ENCODE results near the gene EGFR.

EGFR gene

GRCh38 chr7:55043691-55044370 is 25.0 kb downstream of the EGFR start:
- DNase-seq = no peak

- DNase-seq = no peak
These were observed 25.5 kb downstream of the EGFR start for GRCh38 chr7:55044371-55044717.

DNA sequence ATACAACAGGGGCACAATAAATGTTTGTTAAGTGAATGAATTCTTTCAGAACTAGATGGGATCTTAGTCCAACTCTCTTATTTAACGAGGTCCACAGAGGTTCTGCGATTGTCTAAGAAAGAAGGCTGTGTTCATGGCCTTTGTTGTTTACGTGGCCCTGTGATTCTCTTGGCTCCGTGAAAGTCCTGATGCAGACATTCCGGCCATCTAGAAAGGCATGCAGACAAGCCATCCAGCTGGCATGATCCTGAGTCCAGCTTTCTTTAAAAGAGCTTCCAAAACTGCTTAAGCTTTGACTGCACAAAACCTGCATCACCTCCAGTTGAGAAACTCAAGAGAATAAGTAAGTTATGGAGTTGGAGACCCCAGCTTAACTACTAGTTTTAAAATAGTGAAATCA is 26.0 kb downstream of the EGFR start:
- DNase-seq = no peak

DNA sequence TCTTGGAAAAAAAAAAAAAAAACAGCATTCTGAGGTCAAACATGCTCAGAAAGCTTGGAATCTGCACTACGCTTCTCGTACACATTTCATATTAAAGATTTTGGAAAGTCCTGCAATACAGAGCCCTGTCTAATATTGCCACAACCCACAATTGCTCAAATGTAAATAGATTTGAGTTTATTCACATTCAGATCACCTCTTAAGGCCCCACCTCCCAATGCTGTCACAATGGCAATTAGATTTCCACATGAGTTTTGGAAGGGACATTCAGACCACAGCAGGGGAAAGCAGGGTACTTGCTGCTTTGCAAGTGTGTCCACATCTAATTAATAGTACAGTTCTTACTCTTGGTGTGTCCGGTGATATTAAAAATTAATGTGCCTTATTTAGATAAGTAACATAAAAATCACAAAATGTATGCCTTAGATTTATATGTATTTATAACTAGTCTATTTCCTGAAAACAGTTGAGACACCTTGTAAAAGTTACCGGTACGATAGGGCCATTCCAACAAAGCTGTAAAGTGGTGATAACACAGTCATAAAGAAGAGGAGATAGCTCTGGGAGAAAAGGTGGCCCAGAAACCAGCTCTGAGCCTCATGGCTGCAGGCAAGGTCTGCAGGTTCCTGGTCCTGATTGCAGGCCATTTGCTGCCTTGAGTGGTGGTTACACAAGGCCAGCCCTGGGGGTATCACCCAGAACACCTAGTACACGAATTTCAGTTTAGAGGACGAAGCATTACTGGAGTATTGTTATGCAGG is 27.9 kb downstream of the EGFR start:
- no peak for DNase-seq

- peak; percentile 44 for DNase-seq
These were observed 29.5 kb downstream of the EGFR start for GRCh38 chr7:55048221-55048859.

- DNase-seq = no peak
These were observed 31.5 kb downstream of the EGFR start for GRCh38 chr7:55050281-55050680.

DNA sequence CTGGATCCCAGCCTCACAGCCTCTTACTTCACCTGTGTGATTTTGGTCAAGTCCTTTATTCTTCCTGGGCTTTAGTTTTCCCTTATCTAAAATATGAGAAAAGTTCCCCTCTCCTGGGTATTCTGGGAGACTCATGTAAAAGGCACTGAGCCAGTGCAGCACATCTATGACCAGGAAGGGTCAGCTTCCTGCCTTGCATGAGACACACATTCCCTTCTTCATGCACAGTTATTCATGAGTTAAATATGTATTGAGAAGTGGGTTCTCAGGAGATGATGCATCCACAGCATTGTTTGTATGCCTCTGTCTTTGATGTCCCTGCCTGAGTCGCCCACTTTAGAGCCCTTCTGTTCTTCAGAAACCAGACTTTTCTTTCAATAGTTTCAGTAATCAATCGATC is 33.3 kb downstream of the EGFR start:
- DNase-seq = no peak

GRCh38 chr7:55052741-55053427 is 34.1 kb downstream of the EGFR start:
- no peak for DNase-seq

GRCh38 chr7:55053651-55054571 is 35.1 kb downstream of the EGFR start:
- DNase-seq = no peak

DNA sequence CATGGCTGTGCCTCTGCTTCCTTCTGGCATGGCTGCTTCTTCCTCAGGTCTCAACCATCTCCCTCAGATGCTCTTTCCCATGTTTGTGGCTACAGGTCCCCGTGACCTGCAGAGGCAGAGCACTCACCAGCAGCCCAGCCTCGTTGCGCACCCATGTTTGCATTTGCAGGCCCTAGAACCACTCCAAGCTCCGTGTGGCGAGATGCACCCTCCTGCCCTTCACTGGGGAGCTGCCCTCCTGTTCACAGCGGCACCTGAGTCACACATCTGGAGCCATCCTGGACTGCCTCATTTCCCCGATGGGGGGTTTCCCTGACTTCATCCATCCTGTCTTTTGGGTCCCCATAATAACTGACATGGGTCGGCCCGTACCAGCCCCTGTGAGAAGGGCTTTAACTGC is 35.9 kb downstream of the EGFR start:
- DNase-seq = no peak

- no peak for DNase-seq
These were observed 36.7 kb downstream of the EGFR start for GRCh38 chr7:55055479-55055878.

DNA sequence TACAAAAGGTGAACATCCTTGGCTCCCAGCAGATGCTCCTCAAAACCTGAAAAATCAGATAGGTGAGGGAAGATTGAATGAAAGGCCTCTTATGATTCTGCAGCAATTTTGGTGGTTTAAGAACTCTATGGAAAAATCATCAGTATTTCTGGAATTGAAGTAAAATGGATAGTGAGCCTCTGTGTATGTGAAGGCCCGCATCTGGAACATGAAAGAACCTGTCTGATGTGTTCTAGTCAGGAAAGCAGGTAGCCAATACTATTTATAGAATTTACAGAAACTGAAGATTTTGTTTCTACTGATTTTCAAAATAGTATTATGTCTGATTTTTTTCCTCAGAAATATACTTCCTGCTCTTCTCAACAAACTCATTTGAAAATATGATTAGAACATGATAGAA is 37.3 kb downstream of the EGFR start:
- no peak for DNase-seq

GRCh38 chr7:55056577-55057480 is 38.0 kb downstream of the EGFR start:
- no peak for DNase-seq

GRCh38 chr7:55058314-55058713 is 39.5 kb downstream of the EGFR start:
- no peak for DNase-seq

- DNase-seq = no peak
These were observed 40.2 kb downstream of the EGFR start for GRCh38 chr7:55059021-55059420.

- no peak for DNase-seq
These were observed 41.3 kb downstream of the EGFR start for GRCh38 chr7:55060085-55060484.

GRCh38 chr7:55060636-55061022 is 41.8 kb downstream of the EGFR start:
- no peak for DNase-seq

GRCh38 chr7:55061726-55062499 is 43.1 kb downstream of the EGFR start:
- DNase-seq = no peak

DNA sequence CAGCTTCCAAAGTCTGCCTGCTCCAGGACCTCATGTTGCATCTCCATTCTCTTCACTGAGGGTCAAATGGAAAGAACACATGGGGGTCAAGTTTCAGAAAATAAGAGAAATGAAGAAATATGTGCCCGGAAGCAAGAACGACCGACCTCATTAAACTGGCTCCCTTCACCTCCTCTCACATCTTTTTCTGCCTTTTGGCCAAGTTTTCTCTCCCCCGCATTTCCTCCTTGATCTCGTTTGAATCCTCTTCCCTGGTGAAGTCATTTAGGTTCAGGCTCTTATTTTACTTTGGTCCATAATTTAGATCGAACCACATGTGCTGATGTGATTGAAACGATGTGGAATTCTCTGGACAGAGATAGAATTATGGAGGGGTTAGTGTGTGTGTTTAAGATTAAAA is 44.2 kb downstream of the EGFR start:
- no peak for DNase-seq

- DNase-seq = no peak
These were observed 44.8 kb downstream of the EGFR start for GRCh38 chr7:55063633-55064032.

DNA sequence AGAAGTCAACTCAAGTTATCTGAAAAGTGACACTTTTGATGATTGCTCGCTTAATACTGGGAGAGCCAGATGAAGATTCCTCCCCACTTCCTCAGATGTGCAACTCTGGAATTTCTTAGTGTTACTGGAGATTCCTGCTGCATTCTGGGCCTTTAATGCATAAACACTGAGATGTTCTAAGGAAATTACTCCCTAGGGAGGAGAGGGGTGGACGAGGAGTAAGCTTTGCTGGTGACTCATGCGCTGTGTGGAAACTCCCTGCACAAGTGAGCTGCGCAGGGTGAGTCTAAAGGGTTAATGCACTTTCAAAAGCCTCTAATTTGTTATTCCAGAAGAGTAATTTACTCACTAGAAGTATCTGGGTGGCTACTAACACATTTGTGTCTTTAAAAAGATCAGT is 46.3 kb downstream of the EGFR start:
- DNase-seq = no peak
